HFFc6 (cell line): ENCODE measurements around the gene DERL2. TPM values are rescaled to one million over a fixed set of nuclear protein-coding genes. Genes with fewer than 3 reads are reported as not detected.

Experiments used
- DNase-seq: peaks from one replicate; pipeline ENCODE4 v3.0.0-alpha.2; 2018
- H3K27ac Mint-ChIP-seq: 2 replicates; pipeline ENCODE4 v1.8.0; 2020; ENCODE audit warnings: mild to moderate bottlenecking, mixed read lengths
- H3K27me3 Mint-ChIP-seq: 2 replicates; pipeline ENCODE4 v1.8.0; 2021; ENCODE audit warnings: mild to moderate bottlenecking, moderate library complexity, mixed read lengths; ENCODE audit not compliant: insufficient read depth
- H3K36me3 Mint-ChIP-seq: 2 replicates; pipeline ENCODE4 v1.8.0; 2021; ENCODE audit warnings: low read depth, mixed read lengths
- H3K4me1 Mint-ChIP-seq: 2 replicates; pipeline ENCODE4 v1.8.0; 2020; ENCODE audit warnings: low read depth, mixed read lengths
- H3K4me3 Mint-ChIP-seq: 2 replicates; pipeline ENCODE4 v1.8.0; 2020; ENCODE audit warnings: mild to moderate bottlenecking, moderate library complexity, mixed read lengths
- H3K9me3 Mint-ChIP-seq: 2 replicates; pipeline ENCODE4 v1.8.0; 2020; ENCODE audit warnings: mild to moderate bottlenecking, mixed read lengths
- total RNA-seq, 6 experiments: library from RNA; stranded (reverse); fragmentation: NEBNext Ultra II Directional; extraction: Animal tissue kit (Norgen Biotek cat#: 25700); gene quantifications; 2 replicates in 1 of 6; 3 replicates in 5 of 6; pipeline ENCODE4 v1.2.3, GENCODE V29; 2021
- TF ChIP-seq, protein P1 (sequence below): fragments of 200-600 bp; sonication (generic); IDR thresholded peaks from 2 replicates; pipeline ENCODE4 v1.5.0; 2021; ENCODE audit warnings: antibody characterized with exemption, mild to moderate bottlenecking

The DERL2 gene
- total RNA-seq, 6 experiments from 2014 or later, result 85.9 to 109 (median 103) TPM

DNA sequence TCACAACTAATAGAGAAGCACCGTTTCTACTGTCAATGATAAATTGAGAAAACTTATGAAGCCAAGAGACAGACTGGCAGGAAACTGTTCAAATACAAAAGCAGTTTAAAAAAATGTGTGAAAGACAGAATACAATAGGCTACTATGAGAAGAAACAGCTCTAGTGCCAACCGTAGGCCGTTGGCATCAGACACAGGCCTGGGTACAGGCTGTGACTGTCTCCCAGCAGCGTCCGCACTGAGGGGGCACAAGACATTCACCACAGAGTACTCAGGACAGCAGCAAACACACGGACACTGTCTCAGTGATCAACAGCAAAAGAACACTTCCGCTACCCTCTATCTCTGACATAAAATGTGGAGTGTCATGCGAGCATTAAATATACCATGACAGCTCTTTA is 39.2 kb downstream of the DERL2 start:
- H3K27me3 Mint-ChIP-seq, result no peaks in the 10 kb centered on the region
- H3K4me3 Mint-ChIP-seq, result no peak overlapping the region
- peaks cover 6% of the 10 kb centered on the region; the same call in 1 of the 2 replicates for H3K4me1 Mint-ChIP-seq
- H3K36me3 Mint-ChIP-seq, result peaks cover 41% of the 10 kb centered on the region
- H3K9me3 Mint-ChIP-seq, result no peaks in the 10 kb centered on the region
- no peak for DNase-seq
- H3K27ac Mint-ChIP-seq, result no peak overlapping the region
- TF ChIP-seq, protein P1, sequence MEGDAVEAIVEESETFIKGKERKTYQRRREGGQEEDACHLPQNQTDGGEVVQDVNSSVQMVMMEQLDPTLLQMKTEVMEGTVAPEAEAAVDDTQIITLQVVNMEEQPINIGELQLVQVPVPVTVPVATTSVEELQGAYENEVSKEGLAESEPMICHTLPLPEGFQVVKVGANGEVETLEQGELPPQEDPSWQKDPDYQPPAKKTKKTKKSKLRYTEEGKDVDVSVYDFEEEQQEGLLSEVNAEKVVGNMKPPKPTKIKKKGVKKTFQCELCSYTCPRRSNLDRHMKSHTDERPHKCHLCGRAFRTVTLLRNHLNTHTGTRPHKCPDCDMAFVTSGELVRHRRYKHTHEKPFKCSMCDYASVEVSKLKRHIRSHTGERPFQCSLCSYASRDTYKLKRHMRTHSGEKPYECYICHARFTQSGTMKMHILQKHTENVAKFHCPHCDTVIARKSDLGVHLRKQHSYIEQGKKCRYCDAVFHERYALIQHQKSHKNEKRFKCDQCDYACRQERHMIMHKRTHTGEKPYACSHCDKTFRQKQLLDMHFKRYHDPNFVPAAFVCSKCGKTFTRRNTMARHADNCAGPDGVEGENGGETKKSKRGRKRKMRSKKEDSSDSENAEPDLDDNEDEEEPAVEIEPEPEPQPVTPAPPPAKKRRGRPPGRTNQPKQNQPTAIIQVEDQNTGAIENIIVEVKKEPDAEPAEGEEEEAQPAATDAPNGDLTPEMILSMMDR, result no peak

DNA sequence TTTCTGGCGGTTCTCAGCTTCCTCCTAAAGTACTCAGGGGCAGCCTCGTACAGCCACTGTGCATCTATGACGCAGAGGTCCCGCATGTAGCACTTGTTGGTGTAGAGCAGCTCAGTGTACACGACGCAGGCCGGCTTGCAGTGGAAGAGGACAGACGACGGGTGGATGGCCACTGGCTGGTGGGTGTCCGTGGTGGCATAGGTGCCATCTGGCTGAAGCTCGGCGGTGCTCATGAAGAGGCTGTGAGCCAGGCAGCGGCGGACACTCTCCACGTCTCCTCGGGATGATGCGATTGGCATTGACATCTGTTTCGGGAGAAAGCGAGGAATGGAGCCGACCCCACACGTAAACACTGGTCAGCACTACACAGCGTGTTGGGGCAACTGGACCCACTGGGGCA is 41.8 kb downstream of the DERL2 start:
- Mint-ChIP-seq H3K9me3 (no peaks in the 10 kb centered on the region), H3K27ac (no peak overlapping the region), H3K4me3 (no peak overlapping the region), H3K27me3 (no peaks in the 10 kb centered on the region), H3K4me1 (peaks cover 13% of the 10 kb centered on the region), H3K36me3 (peaks cover 29% of the 10 kb centered on the region)
- no peak for DNase-seq
- TF ChIP-seq, protein P1, result no peak

DNA sequence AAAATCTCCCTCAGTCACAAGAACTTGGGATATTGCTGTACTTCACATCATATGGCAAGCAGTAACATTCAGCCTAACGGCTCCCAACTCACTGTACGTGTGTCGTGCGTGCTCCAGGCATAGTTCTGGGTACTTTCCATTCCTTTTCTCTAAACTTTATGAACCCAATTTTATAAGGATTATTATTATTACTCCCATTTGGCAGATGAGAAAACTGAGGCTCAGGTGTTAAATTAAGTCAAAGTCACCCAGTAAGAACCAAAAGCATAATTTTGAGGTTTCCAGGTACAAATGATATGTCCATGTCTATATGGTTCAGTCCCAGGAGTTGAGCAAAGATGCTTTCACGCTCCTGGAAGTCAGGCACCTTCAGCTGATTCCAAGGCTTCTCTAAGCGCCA is 42.2 kb downstream of the DERL2 start:
- H3K4me3 Mint-ChIP-seq, result no peak overlapping the region
- TF ChIP-seq, protein P1, result no peak
- H3K27me3 Mint-ChIP-seq, result no peaks in the 10 kb centered on the region
- H3K27ac Mint-ChIP-seq, result no peak overlapping the region
- H3K4me1 Mint-ChIP-seq, result peaks cover 14% of the 10 kb centered on the region
- peaks cover 29% of the 10 kb centered on the region for H3K36me3 Mint-ChIP-seq
- no peaks in the 10 kb centered on the region for H3K9me3 Mint-ChIP-seq
- DNase-seq, result no peak

DNA sequence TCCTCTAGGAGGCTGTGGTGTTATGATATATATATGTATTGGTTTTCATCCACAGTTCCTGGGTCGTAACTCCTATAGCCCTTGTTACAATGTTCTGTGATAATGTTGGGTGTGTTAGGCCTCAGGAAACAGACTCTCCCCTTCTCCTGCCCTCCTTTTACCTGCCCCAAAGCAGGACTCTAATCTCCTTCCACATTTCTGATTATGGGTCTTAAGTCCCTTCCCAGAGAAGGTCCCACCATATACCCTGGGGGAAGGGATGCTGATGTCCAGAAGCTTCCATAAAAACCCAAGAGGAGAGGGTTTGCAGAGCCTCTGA is 46.6 kb downstream of the DERL2 start:
- Mint-ChIP-seq H3K36me3 (peaks cover 36% of the 10 kb centered on the region), H3K27me3 (no peaks in the 10 kb centered on the region)

DNA sequence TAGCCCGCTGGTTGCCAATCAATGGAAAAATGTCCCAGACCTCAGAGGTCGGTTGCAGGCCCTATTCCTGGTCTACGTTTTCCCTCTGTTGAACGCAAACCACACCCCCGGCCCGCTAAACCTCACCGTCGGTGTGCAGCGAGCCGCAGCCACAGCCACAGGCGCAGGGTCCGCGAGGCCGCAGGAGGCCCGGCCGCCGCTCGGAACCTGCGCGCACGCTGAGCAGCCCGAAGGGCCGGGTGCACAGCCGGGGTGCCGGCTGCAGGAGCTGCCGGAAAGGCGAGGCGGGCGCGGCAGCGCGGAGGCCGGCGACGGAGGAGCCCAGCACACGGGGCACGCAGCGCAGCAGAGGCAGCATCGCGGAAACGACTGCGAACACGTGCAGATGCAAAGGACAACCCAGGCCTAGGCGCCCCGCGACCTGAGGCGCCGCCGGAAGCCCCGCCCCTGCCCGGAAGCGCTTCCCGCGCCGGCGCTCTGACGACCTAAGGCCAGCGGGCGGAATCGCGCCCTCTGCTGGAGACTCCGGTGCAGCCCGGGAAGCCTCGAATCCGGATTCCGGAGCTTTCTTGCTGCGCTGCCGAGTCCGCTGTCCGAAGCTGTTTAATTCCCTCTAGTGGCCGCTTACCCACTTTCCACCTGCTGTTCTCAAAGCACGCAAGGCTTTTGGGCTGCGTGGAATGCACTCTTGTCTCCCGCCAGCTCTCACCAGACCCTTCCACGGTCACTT is 47.1 kb downstream of the DERL2 start, which contains the start of gene C1QBP:
C1QBP (minus strand) TSS at position 440 of the 730 bp plus-strand sequence; CDS start at position 358, 82 bp downstream.
- H3K27me3 Mint-ChIP-seq, result no peaks in the 10 kb centered on the region
- H3K36me3 Mint-ChIP-seq, result peaks cover 35% of the 10 kb centered on the region
- TF ChIP-seq, protein P1, result peak; percentile 100
- H3K4me3 Mint-ChIP-seq, result peak within 1 kb of the TSS; percentile 90
- peaks cover 45% of the 10 kb centered on the region for H3K4me1 Mint-ChIP-seq
- H3K27ac Mint-ChIP-seq, result peak within 1 kb of the TSS; percentile 87
- no peaks in the 10 kb centered on the region for H3K9me3 Mint-ChIP-seq
- peak; percentile 87 for DNase-seq

More for the DNA sequence above, 46.6 kb downstream of the DERL2 start:
- TF ChIP-seq, protein P1, result 0 out of 2 replicates have a peak, but pooled peaks have one; percentile 34
- H3K4me1 Mint-ChIP-seq, result peaks cover 45% of the 10 kb centered on the region
- H3K9me3 Mint-ChIP-seq, result no peaks in the 10 kb centered on the region
- H3K27ac Mint-ChIP-seq, result peak overlapping the region; percentile 85
- peak overlapping the region; percentile 90 for H3K4me3 Mint-ChIP-seq
- no peak for DNase-seq
